Ishikawa (cell line): ENCODE data around the gene CDK6.

Experiments used
- CEBPB ChIP-seq: IDR thresholded peaks from 2 replicates; pipeline ENCODE4 v1.6.1; 2012
- EGR1 ChIP-seq: IDR thresholded peaks from 2 replicates; pipeline ENCODE4 v1.6.1; 2012
- TAF1 ChIP-seq: IDR thresholded peaks from 2 replicates; pipeline ENCODE4 v1.6.1; 2012; ENCODE audit warnings: low read depth, mild to moderate bottlenecking
- TF ChIP-seq, protein P1 (sequence below): IDR thresholded peaks from 2 replicates; pipeline ENCODE4 v1.6.1; 2012; ENCODE audit warnings: low read depth, mild to moderate bottlenecking
- TF ChIP-seq, protein P2 (sequence below): IDR thresholded peaks from 2 replicates; pipeline ENCODE4 v1.6.1; 2012
- TF ChIP-seq, protein P3 (sequence below): IDR thresholded peaks from 2 replicates; pipeline ENCODE4 v1.6.1; 2012

DNA sequence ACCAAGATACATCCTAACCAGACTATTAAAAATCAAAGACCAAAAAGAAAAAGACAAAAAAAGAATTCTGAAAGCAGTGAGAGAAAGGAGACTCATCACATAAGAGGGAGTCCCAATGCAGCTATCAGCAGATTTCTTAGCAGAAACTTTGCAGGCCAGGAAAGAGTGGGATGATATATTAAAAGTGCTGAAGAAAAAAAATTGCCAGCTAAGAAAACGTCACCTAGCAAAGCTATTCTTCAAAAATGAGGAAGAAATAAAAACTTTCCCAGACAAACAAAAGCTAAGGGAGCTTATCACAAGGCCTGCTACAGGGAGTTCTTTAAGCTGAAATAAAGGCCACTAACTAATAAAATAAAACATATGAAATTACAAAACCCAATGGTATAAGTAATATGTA lies 40.5 kb upstream of the CDK6 start:
- TF ChIP-seq, protein P1, sequence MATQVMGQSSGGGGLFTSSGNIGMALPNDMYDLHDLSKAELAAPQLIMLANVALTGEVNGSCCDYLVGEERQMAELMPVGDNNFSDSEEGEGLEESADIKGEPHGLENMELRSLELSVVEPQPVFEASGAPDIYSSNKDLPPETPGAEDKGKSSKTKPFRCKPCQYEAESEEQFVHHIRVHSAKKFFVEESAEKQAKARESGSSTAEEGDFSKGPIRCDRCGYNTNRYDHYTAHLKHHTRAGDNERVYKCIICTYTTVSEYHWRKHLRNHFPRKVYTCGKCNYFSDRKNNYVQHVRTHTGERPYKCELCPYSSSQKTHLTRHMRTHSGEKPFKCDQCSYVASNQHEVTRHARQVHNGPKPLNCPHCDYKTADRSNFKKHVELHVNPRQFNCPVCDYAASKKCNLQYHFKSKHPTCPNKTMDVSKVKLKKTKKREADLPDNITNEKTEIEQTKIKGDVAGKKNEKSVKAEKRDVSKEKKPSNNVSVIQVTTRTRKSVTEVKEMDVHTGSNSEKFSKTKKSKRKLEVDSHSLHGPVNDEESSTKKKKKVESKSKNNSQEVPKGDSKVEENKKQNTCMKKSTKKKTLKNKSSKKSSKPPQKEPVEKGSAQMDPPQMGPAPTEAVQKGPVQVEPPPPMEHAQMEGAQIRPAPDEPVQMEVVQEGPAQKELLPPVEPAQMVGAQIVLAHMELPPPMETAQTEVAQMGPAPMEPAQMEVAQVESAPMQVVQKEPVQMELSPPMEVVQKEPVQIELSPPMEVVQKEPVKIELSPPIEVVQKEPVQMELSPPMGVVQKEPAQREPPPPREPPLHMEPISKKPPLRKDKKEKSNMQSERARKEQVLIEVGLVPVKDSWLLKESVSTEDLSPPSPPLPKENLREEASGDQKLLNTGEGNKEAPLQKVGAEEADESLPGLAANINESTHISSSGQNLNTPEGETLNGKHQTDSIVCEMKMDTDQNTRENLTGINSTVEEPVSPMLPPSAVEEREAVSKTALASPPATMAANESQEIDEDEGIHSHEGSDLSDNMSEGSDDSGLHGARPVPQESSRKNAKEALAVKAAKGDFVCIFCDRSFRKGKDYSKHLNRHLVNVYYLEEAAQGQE = no peak
- TF ChIP-seq, protein P2, sequence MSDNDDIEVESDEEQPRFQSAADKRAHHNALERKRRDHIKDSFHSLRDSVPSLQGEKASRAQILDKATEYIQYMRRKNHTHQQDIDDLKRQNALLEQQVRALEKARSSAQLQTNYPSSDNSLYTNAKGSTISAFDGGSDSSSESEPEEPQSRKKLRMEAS = no peak
- no peak for TF ChIP-seq CEBPB
- no peak for TF ChIP-seq EGR1
- TF ChIP-seq TAF1 = no peak
- TF ChIP-seq, protein P3, sequence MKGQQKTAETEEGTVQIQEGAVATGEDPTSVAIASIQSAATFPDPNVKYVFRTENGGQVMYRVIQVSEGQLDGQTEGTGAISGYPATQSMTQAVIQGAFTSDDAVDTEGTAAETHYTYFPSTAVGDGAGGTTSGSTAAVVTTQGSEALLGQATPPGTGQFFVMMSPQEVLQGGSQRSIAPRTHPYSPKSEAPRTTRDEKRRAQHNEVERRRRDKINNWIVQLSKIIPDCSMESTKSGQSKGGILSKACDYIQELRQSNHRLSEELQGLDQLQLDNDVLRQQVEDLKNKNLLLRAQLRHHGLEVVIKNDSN = no peak
